WI38 (cell line): ENCODE data around the gene STIM1.
"Not testable (repeated sequence)": the region's sequence is repeated elsewhere in the genome, so short reads cannot be mapped to it uniquely, and the experiment has no call there.

ENCODE experiments used
- H3K4me3 ChIP-seq: 2 replicates; pipeline ENCODE4 v1.5.1; 2011; ENCODE audit warnings: low read depth, mild to moderate bottlenecking, control low read depth, low read length
- CTCF ChIP-seq: IDR thresholded peaks from 2 replicates; pipeline ENCODE4 v1.5.1; 2012; ENCODE audit warnings: low read depth, mild to moderate bottlenecking, control low read depth, low read length

The STIM1 gene

GRCh38 chr11:4041731-4042391 lies 186.4 kb downstream of the STIM1 start:
- H3K4me3 ChIP-seq = no peak overlapping the region
- TF ChIP-seq CTCF = no peak

GRCh38 chr11:4044976-4045646 lies 189.6 kb downstream of the STIM1 start:
- no peak overlapping the region for H3K4me3 ChIP-seq
- no peak for TF ChIP-seq CTCF

GRCh38 chr11:4048340-4048739 lies 192.9 kb downstream of the STIM1 start:
- no peak overlapping the region for H3K4me3 ChIP-seq
- no peak for TF ChIP-seq CTCF

- H3K4me3 ChIP-seq = no peak overlapping the region
- no peak for TF ChIP-seq CTCF
Measured at GRCh38 chr11:4049006-4049405, 193.5 kb downstream of the STIM1 start.

- no peak overlapping the region for H3K4me3 ChIP-seq
- no peak for TF ChIP-seq CTCF
Measured at GRCh38 chr11:4050138-4050537, 194.7 kb downstream of the STIM1 start.

- H3K4me3 ChIP-seq = not testable (repeated sequence)
Measured at GRCh38 chr11:4053200-4053599, 197.7 kb downstream of the STIM1 start.

- TF ChIP-seq CTCF = no peak
- no peak overlapping the region for H3K4me3 ChIP-seq
Measured at GRCh38 chr11:4054643-4055042, 199.2 kb downstream of the STIM1 start.
